Loucy (cell line): ENCODE results near the gene DYNAP.

Experiments used
- EZH2phosphoT487 ChIP-seq: fragments of 200-600 bp; IDR thresholded peaks from 2 replicates; pipeline ENCODE4 v1.6.1; 2018; ENCODE audit warnings: antibody characterized with exemption, mild to moderate bottlenecking, moderate library complexity, borderline replicate concordance
- TF ChIP-seq, protein P1 (sequence below): fragments of 200-600 bp; sonication (generic); conservative IDR thresholded peaks from 2 replicates; pipeline ENCODE4 v1.5.1; 2014; ENCODE audit warnings: mild to moderate bottlenecking, antibody characterized with exemption, low read length

- TF ChIP-seq, protein P1, sequence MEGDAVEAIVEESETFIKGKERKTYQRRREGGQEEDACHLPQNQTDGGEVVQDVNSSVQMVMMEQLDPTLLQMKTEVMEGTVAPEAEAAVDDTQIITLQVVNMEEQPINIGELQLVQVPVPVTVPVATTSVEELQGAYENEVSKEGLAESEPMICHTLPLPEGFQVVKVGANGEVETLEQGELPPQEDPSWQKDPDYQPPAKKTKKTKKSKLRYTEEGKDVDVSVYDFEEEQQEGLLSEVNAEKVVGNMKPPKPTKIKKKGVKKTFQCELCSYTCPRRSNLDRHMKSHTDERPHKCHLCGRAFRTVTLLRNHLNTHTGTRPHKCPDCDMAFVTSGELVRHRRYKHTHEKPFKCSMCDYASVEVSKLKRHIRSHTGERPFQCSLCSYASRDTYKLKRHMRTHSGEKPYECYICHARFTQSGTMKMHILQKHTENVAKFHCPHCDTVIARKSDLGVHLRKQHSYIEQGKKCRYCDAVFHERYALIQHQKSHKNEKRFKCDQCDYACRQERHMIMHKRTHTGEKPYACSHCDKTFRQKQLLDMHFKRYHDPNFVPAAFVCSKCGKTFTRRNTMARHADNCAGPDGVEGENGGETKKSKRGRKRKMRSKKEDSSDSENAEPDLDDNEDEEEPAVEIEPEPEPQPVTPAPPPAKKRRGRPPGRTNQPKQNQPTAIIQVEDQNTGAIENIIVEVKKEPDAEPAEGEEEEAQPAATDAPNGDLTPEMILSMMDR: no peak
- no peak for TF ChIP-seq EZH2phosphoT487
These were observed 16.4 kb downstream of the DYNAP start for GRCh38 chr18:54607213-54608027.
